Fibroblast of lung (primary cell): ENCODE data around the gene ITFG2. TPM values are rescaled to one million over a fixed set of nuclear protein-coding genes. Genes with fewer than 3 reads are reported as not detected.

Experiments
- DNase-seq, 2 donors: peaks; one replicate each; pipeline versions ENCODE4 v3.0.0 to v3.0.0-alpha.2; 2010; ENCODE audit warnings: low read depth in 2 of 2
- H2AFZ ChIP-seq: 2 replicates; pipeline ENCODE4 v1.5.1; 2012; ENCODE audit warnings: low read length, control low read depth, inconsistent platforms
- H3K27ac ChIP-seq: 2 replicates; pipeline ENCODE4 v1.5.1; 2011; ENCODE audit warnings: low read length, control low read depth; ENCODE audit not compliant: insufficient read depth
- H3K27me3 ChIP-seq: 2 replicates; pipeline ENCODE4 v1.5.1; 2011; ENCODE audit warnings: mild to moderate bottlenecking, low read length; ENCODE audit not compliant: control insufficient read depth, insufficient read depth
- H3K36me3 ChIP-seq: 2 replicates; pipeline ENCODE4 v1.5.1; 2011; ENCODE audit warnings: low read length; ENCODE audit not compliant: control insufficient read depth, insufficient read depth
- H3K4me1 ChIP-seq: 2 replicates; pipeline ENCODE4 v1.5.1; 2011; ENCODE audit warnings: low read length; ENCODE audit not compliant: control insufficient read depth, insufficient read depth; ENCODE audit errors: extremely low read depth
- H3K4me2 ChIP-seq: 2 replicates; pipeline ENCODE4 v1.5.1; 2011; ENCODE audit warnings: low read length, control low read depth; ENCODE audit not compliant: insufficient read depth; ENCODE audit errors: extremely low read depth
- H3K4me3 ChIP-seq, 4 experiments: fragments of 200-600 bp in 1 of 4; sonication (generic) in 1 of 4; replicated peaks in 1 of 4; 2 replicates each; pipeline ENCODE4 v1.5.1; 2011 to 2016; ENCODE audit warnings: low read length in 4 of 4, low read depth in 3 of 4, mild to moderate bottlenecking in 3 of 4, control low read depth in 2 of 4, inconsistent platforms in 1 of 4, mixed read lengths in 1 of 4; ENCODE audit not compliant: insufficient read depth in 1 of 4; ENCODE audit errors: control extremely low read depth in 1 of 4
- H3K79me2 ChIP-seq: 2 replicates; pipeline ENCODE4 v1.5.1; 2012; ENCODE audit warnings: mild to moderate bottlenecking, low read length, inconsistent platforms; ENCODE audit not compliant: control insufficient read depth, insufficient read depth
- H3K9ac ChIP-seq: 2 replicates; pipeline ENCODE4 v1.5.1; 2011; ENCODE audit warnings: mild to moderate bottlenecking, low read length, control low read depth; ENCODE audit not compliant: insufficient read depth
- H3K9me3 ChIP-seq: 2 replicates; pipeline ENCODE4 v1.5.1; 2012; ENCODE audit warnings: low read depth, low read length; ENCODE audit not compliant: control insufficient read depth, insufficient read depth
- H4K20me1 ChIP-seq: 2 replicates; pipeline ENCODE4 v1.5.1; 2011; ENCODE audit warnings: low read length; ENCODE audit not compliant: control insufficient read depth, insufficient read depth; ENCODE audit errors: extremely low read depth
- CTCF ChIP-seq, 2 donors: IDR thresholded peaks in 1 of 2; conservative IDR thresholded peaks in 1 of 2; 1 replicate in 1 of 2; 2 replicates in 1 of 2; pipeline ENCODE4 v1.5.1; 2011 to 2012; ENCODE audit warnings: low read length in 2 of 2, control low read depth in 1 of 2, inconsistent platforms in 1 of 2, low read depth in 1 of 2, mild to moderate bottlenecking in 1 of 2
- EZH2 ChIP-seq: IDR thresholded peaks from 2 replicates; pipeline ENCODE4 v1.5.1; 2012; ENCODE audit warnings: low read length, control low read depth, mild to moderate bottlenecking; ENCODE audit errors: missing control alignments
- polyA plus RNA-seq, 2 donors: library from polyadenylated mRNA; depleted of rRNA in 1 of 2; stranded (reverse) in 1 of 2; unstranded in 1 of 2; fragments of >200 nt; gene quantifications; 2 replicates each; pipeline ENCODE4 v1.2.1, GENCODE V29; 2011 to 2012; ENCODE audit warnings: missing spikeins in 1 of 2
- total RNA-seq: library from RNA; depleted of rRNA; stranded (reverse); fragments of >200 nt; gene quantifications from 2 replicates; pipeline ENCODE4 v1.2.1, GENCODE V29; 2014

ITFG2 gene
- total and polyA plus RNA-seq, 2 donors (not counting 1 experiment from before 2014, with no cell fraction given), result 13.5 to 18.2 TPM

DNA sequence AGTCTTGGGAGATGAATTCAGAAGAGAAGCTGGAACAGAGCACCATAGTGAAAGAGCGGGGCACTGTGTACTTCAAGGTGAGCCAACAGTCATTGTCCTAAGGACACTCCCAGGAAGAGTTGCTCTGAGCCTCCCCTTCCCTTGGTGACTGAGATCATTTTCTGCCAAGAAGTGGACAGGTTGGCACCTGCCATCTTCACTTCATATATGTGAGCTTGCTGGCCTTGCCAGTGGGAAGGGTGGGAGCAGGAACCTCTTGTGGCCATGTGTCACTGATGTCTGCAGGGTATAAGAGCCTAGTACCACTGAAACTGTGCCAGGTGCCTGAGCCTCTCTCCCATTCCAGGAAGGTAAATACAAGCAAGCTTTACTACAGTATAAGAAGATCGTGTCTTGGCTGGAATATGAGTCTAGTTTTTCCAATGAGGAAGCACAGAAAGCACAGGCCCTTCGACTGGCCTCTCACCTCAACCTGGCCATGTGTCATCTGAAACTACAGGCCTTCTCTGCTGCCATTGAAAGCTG is 12.4 kb upstream of the ITFG2 start:
- H3K9me3 ChIP-seq, result no peaks in the 10 kb centered on the region
- no peak for DNase-seq
- H3K27ac ChIP-seq, result no peak overlapping the region
- H3K4me1 ChIP-seq, result peaks cover 9% of the 10 kb centered on the region
- peaks cover 19% of the 10 kb centered on the region for H3K79me2 ChIP-seq
- TF ChIP-seq EZH2 (no peak), CTCF (conservative IDR thresholded peaks at IDR 0.05 in 1 of 2, IDR thresholded peaks at IDR 0.05 in 1 of 2; ENCODE audit: low read depth in 1 of 2, low read length in 2 of 2) (no peak)
- H3K27me3 ChIP-seq, result no peaks in the 10 kb centered on the region
- H3K9ac ChIP-seq, result no peak overlapping the region
- H2AFZ ChIP-seq, result no peak overlapping the region
- peaks cover 31% of the 10 kb centered on the region for H3K36me3 ChIP-seq
- no peak overlapping the region for H3K4me2 ChIP-seq
- H3K4me3 ChIP-seq, result no peak overlapping the region
- H4K20me1 ChIP-seq, result no peaks in the 10 kb centered on the region

- Histone ChIP-seq H3K36me3 (peaks cover 31% of the 10 kb centered on the region), H3K4me1 (peaks cover 9% of the 10 kb centered on the region), H4K20me1 (no peaks in the 10 kb centered on the region), H3K4me3 (no peak overlapping the region), H3K27me3 (no peaks in the 10 kb centered on the region), H3K27ac (no peak overlapping the region), H3K4me2 (no peak overlapping the region), H2AFZ (no peak overlapping the region), H3K9me3 (no peaks in the 10 kb centered on the region), H3K79me2 (peaks cover 15% of the 10 kb centered on the region), H3K9ac (no peak overlapping the region)
- TF ChIP-seq CTCF (conservative IDR thresholded peaks at IDR 0.05 in 1 of 2, IDR thresholded peaks at IDR 0.05 in 1 of 2; ENCODE audit: low read depth in 1 of 2, low read length in 2 of 2), result no peak
- no peak for TF ChIP-seq EZH2
- no peak for DNase-seq
Measured at GRCh38 chr12:2801044-2801783, 11.3 kb upstream of the ITFG2 start.

- no peak for DNase-seq
- no peak overlapping the region for H2AFZ ChIP-seq
- no peak overlapping the region for H3K4me3 ChIP-seq
- no peaks in the 10 kb centered on the region for H3K79me2 ChIP-seq
- H3K36me3 ChIP-seq, result peaks cover 17% of the 10 kb centered on the region
- no peak overlapping the region for H3K27ac ChIP-seq
- H4K20me1 ChIP-seq, result no peaks in the 10 kb centered on the region
- H3K9ac ChIP-seq, result no peak overlapping the region
- H3K27me3 ChIP-seq, result no peaks in the 10 kb centered on the region
- peaks cover 7% of the 10 kb centered on the region for H3K4me1 ChIP-seq
- TF ChIP-seq CTCF (conservative IDR thresholded peaks at IDR 0.05 in 1 of 2, IDR thresholded peaks at IDR 0.05 in 1 of 2; ENCODE audit: low read depth in 1 of 2, low read length in 2 of 2) (no peak), EZH2 (no peak)
- no peak overlapping the region for H3K4me2 ChIP-seq
- no peaks in the 10 kb centered on the region for H3K9me3 ChIP-seq
Measured at GRCh38 chr12:2803635-2804392, 8.7 kb upstream of the ITFG2 start.
